PC-9 (cell line): ENCODE measurements around the gene SERPINE2. TPM values are rescaled to one million over a fixed set of nuclear protein-coding genes. Genes with fewer than 3 reads are reported as not detected.

Source experiments
- BruUV-seq: library from RNA; stranded (reverse); fragments of 400-500 nt; replicated peaks from 2 replicates; lab custom pipeline; 2021; lab: Mats Ljungman, UMichigan
- CTCF ChIA-PET: fragments of 300-600 bp; sonication (Branson Sonifier 250); formaldehyde crosslinking; loops from one replicate; lab custom pipeline; 2022; ENCODE audit warnings: antibody characterized with exemption; lab: Charles Lee
- POLR2A ChIA-PET: fragments of 300-600 bp; sonication (Branson Sonifier 250); formaldehyde crosslinking; loops from one replicate; lab custom pipeline; 2022; ENCODE audit warnings: antibody characterized with exemption; ENCODE audit not compliant: unreplicated experiment; lab: Charles Lee
- DNase-seq, 2 experiments: peaks; one replicate each; pipeline versions ENCODE4 v3.0.0 to v3.0.0-alpha.2; 2015 to 2022; ENCODE audit warnings: mixed read lengths in 1 of 2
- H2AFZ ChIP-seq: fragments of 200-600 bp; sonication (generic); 2 replicates; pipeline ENCODE4 v1.8.1; 2017; ENCODE audit warnings: antibody characterized with exemption
- H3F3A ChIP-seq: fragments of 200-600 bp; sonication (generic); 2 replicates; pipeline ENCODE4 v1.8.1; 2017; ENCODE audit warnings: antibody characterized with exemption, mild to moderate bottlenecking, low read depth; ENCODE audit not compliant: insufficient read depth
- H3K27ac ChIP-seq: fragments of 200-600 bp; sonication (generic); 2 replicates; pipeline ENCODE4 v1.6.1; 2016; ENCODE audit warnings: mixed run types
- H3K27me3 ChIP-seq: fragments of 200-600 bp; sonication (generic); 2 replicates; pipeline ENCODE4 v1.6.1; 2016; ENCODE audit warnings: low read depth, mixed run types; ENCODE audit not compliant: insufficient read depth
- H3K36me3 ChIP-seq: fragments of 200-600 bp; sonication (generic); 2 replicates; pipeline ENCODE4 v1.6.1; 2016; ENCODE audit warnings: low read depth, mixed run types
- H3K4me1 ChIP-seq: fragments of 200-600 bp; sonication (generic); replicated peaks from 2 replicates; pipeline ENCODE4 v1.6.1; 2016; ENCODE audit warnings: mixed run types; ENCODE audit not compliant: insufficient read depth
- H3K4me2 ChIP-seq: fragments of 200-600 bp; sonication (generic); 2 replicates; pipeline ENCODE4 v1.6.1; 2017; ENCODE audit warnings: mixed run types
- H3K4me3 ChIP-seq: fragments of 200-600 bp; sonication (generic); 2 replicates; pipeline ENCODE4 v1.6.1; 2016; ENCODE audit warnings: mixed run types
- H3K79me2 ChIP-seq: fragments of 200-600 bp; sonication (generic); 2 replicates; pipeline ENCODE4 v1.6.1; 2017; ENCODE audit warnings: low read depth, mixed run types
- H3K9me2 ChIP-seq: fragments of 200-600 bp; sonication (generic); 2 replicates; pipeline ENCODE4 v1.8.1; 2017; ENCODE audit warnings: mild to moderate bottlenecking; ENCODE audit not compliant: insufficient read depth
- H3K9me3 ChIP-seq: fragments of 200-600 bp; sonication (generic); 2 replicates; pipeline ENCODE4 v1.8.1; 2016; ENCODE audit warnings: low read depth; ENCODE audit not compliant: insufficient read depth
- H4K20me1 ChIP-seq: fragments of 200-600 bp; sonication (generic); 2 replicates; pipeline ENCODE4 v1.8.1; 2017; ENCODE audit not compliant: insufficient read depth
- CTCF ChIP-seq: fragments of 200-600 bp; sonication (generic); conservative IDR thresholded peaks from 2 replicates; pipeline ENCODE4 v1.6.1; 2017; ENCODE audit warnings: mixed run types, antibody characterized with exemption, mild to moderate bottlenecking, moderate library complexity
- EZH2 ChIP-seq: fragments of 200-600 bp; sonication (generic); IDR thresholded peaks from 2 replicates; pipeline ENCODE4 v1.8.0; 2017; ENCODE audit warnings: antibody characterized with exemption, low read depth
- intact Hi-C: fragments of 100-400 bp; cut with micrococcal nuclease; formaldehyde crosslinking; loops from one replicate; pipeline ENCODE4 v1.10.0; 2022; ENCODE audit not compliant: unreplicated experiment
- total RNA-seq: library from RNA; stranded (reverse); gene quantifications from 2 replicates; pipeline ENCODE4 v1.2.3, GENCODE V29; 2021

Gene SERPINE2
- total RNA-seq, 1 experiment from 2014 or later = 110 TPM

GRCh38 chr2:224029876-224030275 lies 9.2 kb downstream of the SERPINE2 start:
- Histone ChIP-seq H3K9me2 (no peaks in the 10 kb centered on the region), H3K4me2 (no peak overlapping the region), H3K4me3 (no peak overlapping the region), H3K4me1 (no peaks in the 10 kb centered on the region), H3K79me2 (peaks cover 68% of the 10 kb centered on the region), H4K20me1 (peaks cover 13% of the 10 kb centered on the region; the same call in 1 of the 2 replicates), H3K36me3 (no peaks in the 10 kb centered on the region), H2AFZ (no peak overlapping the region), H3K27ac (no peak overlapping the region), H3K27me3 (no peaks in the 10 kb centered on the region), H3K9me3 (no peaks in the 10 kb centered on the region), H3F3A (no peaks in the 10 kb centered on the region)
- ChIA-PET POLR2A (no interaction called here), CTCF (no interaction called here)
- intact Hi-C loops = no loop called here
- no peak for DNase-seq
- no TSS peak for BruUV-seq
- no peak for TF ChIP-seq CTCF
- TF ChIP-seq EZH2 = no peak

DNA sequence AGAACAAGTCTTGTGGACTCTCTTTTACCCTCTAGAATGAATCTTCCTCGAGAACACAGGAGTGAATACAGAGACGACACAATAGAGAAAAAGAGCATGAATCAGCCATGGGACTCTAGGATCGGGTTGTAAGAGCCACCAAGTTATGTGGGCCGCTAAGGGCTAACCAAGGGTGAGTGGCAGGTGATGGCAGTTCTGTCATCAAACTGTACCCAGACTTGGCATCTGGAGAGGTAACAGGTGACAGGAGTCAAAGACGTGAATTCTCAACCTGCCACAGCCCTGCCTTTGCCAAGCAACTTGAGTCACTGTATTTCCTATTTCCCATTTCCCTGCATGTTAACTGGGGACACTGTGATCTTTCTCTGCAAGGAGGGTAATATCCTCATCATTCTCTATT lies 11.2 kb downstream of the SERPINE2 start:
- intact Hi-C loops = no loop called here
- H3K79me2 ChIP-seq = peaks cover 49% of the 10 kb centered on the region

DNA sequence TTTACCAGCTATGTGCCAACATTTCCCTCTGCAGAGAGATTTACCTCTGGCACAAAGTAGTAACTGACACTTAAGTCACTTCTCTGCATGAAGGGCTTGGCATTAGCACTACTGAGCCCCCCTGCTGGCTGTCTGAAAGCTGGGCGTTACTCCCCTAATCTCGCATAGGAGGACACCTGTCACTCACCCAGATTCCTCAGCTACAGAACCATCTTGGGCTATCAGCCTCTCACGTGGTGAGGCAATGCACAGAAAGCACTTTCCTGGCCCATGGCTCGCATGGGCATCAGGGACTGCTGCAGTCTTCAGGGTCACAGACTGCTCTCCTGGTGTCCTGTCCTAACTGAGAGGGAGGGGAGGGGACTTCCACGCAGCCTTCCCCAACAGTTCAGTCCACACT lies 12.0 kb downstream of the SERPINE2 start:
- no peaks in the 10 kb centered on the region for H3K27me3 ChIP-seq
- no peak overlapping the region for H3K27ac ChIP-seq
- H2AFZ ChIP-seq = no peak overlapping the region
- BruUV-seq = no TSS peak
- ChIA-PET CTCF (interaction anchor here (0.6 to 0.7 kb wide), 2 partner anchors 240 to 1253 kb away, joined by 3 read pairs; no protein-coding TSS in a partner anchor), POLR2A (no interaction called here)
- H3F3A ChIP-seq = peaks cover 8% of the 10 kb centered on the region; the same call in 1 of the 2 replicates
- H3K4me3 ChIP-seq = no peak overlapping the region
- DNase-seq = no peak
- no peaks in the 10 kb centered on the region for H3K9me2 ChIP-seq
- peaks cover 15% of the 10 kb centered on the region for H3K4me1 ChIP-seq
- no peak overlapping the region for H3K4me2 ChIP-seq
- no peaks in the 10 kb centered on the region for H3K9me3 ChIP-seq
- intact Hi-C loops = no loop called here
- TF ChIP-seq EZH2 (no peak), CTCF (no peak)
- peaks cover 47% of the 10 kb centered on the region for H3K79me2 ChIP-seq
- no peaks in the 10 kb centered on the region for H4K20me1 ChIP-seq
- no peaks in the 10 kb centered on the region for H3K36me3 ChIP-seq

More for the DNA sequence above, 11.2 kb downstream of the SERPINE2 start:
- peaks cover 5% of the 10 kb centered on the region; the same call in 1 of the 2 replicates for H4K20me1 ChIP-seq
- BruUV-seq = no TSS peak
- H3K36me3 ChIP-seq = no peaks in the 10 kb centered on the region
- no peaks in the 10 kb centered on the region for H3K27me3 ChIP-seq
- no peak overlapping the region for H3K27ac ChIP-seq
- no peak for DNase-seq
- ChIA-PET POLR2A (no interaction called here), CTCF (no interaction called here)
- TF ChIP-seq EZH2 (no peak), CTCF (no peak)
- peaks cover 9% of the 10 kb centered on the region for H3K4me1 ChIP-seq
- H3F3A ChIP-seq = peaks cover 6% of the 10 kb centered on the region; the same call in 1 of the 2 replicates
- H3K4me2 ChIP-seq = no peak overlapping the region
- H3K9me3 ChIP-seq = no peaks in the 10 kb centered on the region
- no peak overlapping the region for H2AFZ ChIP-seq
- H3K9me2 ChIP-seq = no peaks in the 10 kb centered on the region
- no peak overlapping the region for H3K4me3 ChIP-seq
